Left ventricle myocardium inferior (tissue), 1 donor: ENCODE measurements around the gene ZNF619. TPM values are rescaled to one million over a fixed set of nuclear protein-coding genes. Genes with fewer than 3 reads are reported as not detected.
"Not testable (repeated sequence)": the region's sequence is repeated elsewhere in the genome, so short reads cannot be mapped to it uniquely, and the experiment has no call there.

Source experiments
- DNase-seq: peaks from one replicate; pipeline ENCODE4 v3.0.0-alpha.2; 2020
- H3K27ac ChIP-seq: fragments of 200-600 bp; replicated peaks from 2 replicates; pipeline ENCODE4 v1.8.0; 2021
- H3K27me3 ChIP-seq: fragments of 200-600 bp; 2 replicates; pipeline ENCODE4 v1.8.0; 2021; ENCODE audit warnings: low read depth
- H3K36me3 ChIP-seq: fragments of 200-600 bp; 2 replicates; pipeline ENCODE4 v1.8.0; 2021
- H3K4me1 ChIP-seq: fragments of 200-600 bp; 2 replicates; pipeline ENCODE4 v1.8.0; 2021
- H3K4me3 ChIP-seq: fragments of 200-600 bp; 2 replicates; pipeline ENCODE4 v1.8.0; 2021; ENCODE audit warnings: mild to moderate bottlenecking, moderate library complexity
- H3K9me3 ChIP-seq: fragments of 200-600 bp; replicated peaks from 2 replicates; pipeline ENCODE4 v1.8.0; 2021
- CTCF ChIP-seq: fragments of 200-600 bp; IDR thresholded peaks from 2 replicates; pipeline ENCODE4 v1.8.0; 2021; ENCODE audit warnings: antibody characterized with exemption, mild to moderate bottlenecking, borderline replicate concordance
- intact Hi-C: fragments of 100-400 bp; cut with micrococcal nuclease; formaldehyde crosslinking; loops from one replicate; pipeline ENCODE4 v1.11.0; 2022
- total RNA-seq: library from RNA; stranded (reverse); fragmentation: NEBNext Ultra II Directional; extraction: Animal tissue kit (Norgen Biotek cat#: 25700); gene quantifications from one replicate; pipeline ENCODE4 v1.2.1, GENCODE V29; 2021
- donor health status: DM: no; HTN: yes; CAD: no; lungs with severe emphysema.

ZNF619 gene
- total RNA-seq, 1 donor from 2014 or later: 3.6 TPM

- intact Hi-C loops: no loop called here
These were observed 15.8 kb upstream of the ZNF619 start for GRCh38 chr3:40461161-40461560.

GRCh38 chr3:40462838-40463237 is 14.1 kb upstream of the ZNF619 start:
- intact Hi-C loops, DNase-seq: not testable (repeated sequence)
- peaks cover 66% of the 10 kb centered on the region for H3K36me3 ChIP-seq

More at GRCh38 chr3:40461161-40461560, 15.8 kb upstream of the ZNF619 start:
- TF ChIP-seq CTCF: no peak
- H3K4me3 ChIP-seq: no peak overlapping the region
- peaks cover 31% of the 10 kb centered on the region for H3K4me1 ChIP-seq
- no peaks in the 10 kb centered on the region for H3K9me3 ChIP-seq
- no peak for DNase-seq
- H3K27ac ChIP-seq: no peak overlapping the region
- H3K36me3 ChIP-seq: peaks cover 66% of the 10 kb centered on the region
- H3K27me3 ChIP-seq: no peaks in the 10 kb centered on the region

GRCh38 chr3:40463579-40463978 is 13.3 kb upstream of the ZNF619 start:
- TF ChIP-seq CTCF: no peak
- intact Hi-C loops: no loop called here
- Histone ChIP-seq H3K4me1 (peaks cover 9% of the 10 kb centered on the region), H3K27me3 (no peaks in the 10 kb centered on the region), H3K36me3 (peaks cover 60% of the 10 kb centered on the region), H3K9me3 (no peaks in the 10 kb centered on the region), H3K4me3 (no peak overlapping the region), H3K27ac (no peak overlapping the region)
- no peak for DNase-seq

More at GRCh38 chr3:40462838-40463237, 14.1 kb upstream of the ZNF619 start:
- not testable (repeated sequence) for H3K4me3 ChIP-seq, H3K27me3 ChIP-seq, H3K27ac ChIP-seq, H3K9me3 ChIP-seq
- H3K4me1 ChIP-seq: peaks cover 16% of the 10 kb centered on the region

- intact Hi-C loops: no loop called here
- H3K36me3 ChIP-seq: peaks cover 51% of the 10 kb centered on the region
- TF ChIP-seq CTCF: no peak
These were observed 12.4 kb upstream of the ZNF619 start for GRCh38 chr3:40464339-40465110.

GRCh38 chr3:40465111-40465407 is 11.9 kb upstream of the ZNF619 start:
- no peak for TF ChIP-seq CTCF
- DNase-seq: no peak
- H3K27me3 ChIP-seq: no peaks in the 10 kb centered on the region
- no peaks in the 10 kb centered on the region for H3K4me1 ChIP-seq
- peaks cover 47% of the 10 kb centered on the region for H3K36me3 ChIP-seq
- H3K9me3 ChIP-seq: no peaks in the 10 kb centered on the region
- H3K4me3 ChIP-seq: no peak overlapping the region
- H3K27ac ChIP-seq: no peak overlapping the region
- intact Hi-C loops: no loop called here

More at GRCh38 chr3:40464339-40465110, 12.4 kb upstream of the ZNF619 start:
- DNase-seq: no peak
- H3K27me3 ChIP-seq: no peaks in the 10 kb centered on the region
- H3K4me3 ChIP-seq: no peak overlapping the region
- no peak overlapping the region for H3K27ac ChIP-seq
- no peaks in the 10 kb centered on the region for H3K9me3 ChIP-seq
- no peaks in the 10 kb centered on the region for H3K4me1 ChIP-seq

GRCh38 chr3:40465456-40465855 is 11.5 kb upstream of the ZNF619 start:
- intact Hi-C loops: no loop called here
- Histone ChIP-seq H3K27me3 (no peaks in the 10 kb centered on the region), H3K4me1 (no peaks in the 10 kb centered on the region), H3K9me3 (no peaks in the 10 kb centered on the region), H3K36me3 (peaks cover 43% of the 10 kb centered on the region), H3K4me3 (no peak overlapping the region), H3K27ac (no peak overlapping the region)
- no peak for DNase-seq
- no peak for TF ChIP-seq CTCF
